Raji (cell line): ENCODE data around the gene SLITRK1.

Experiments used
- POLR2A ChIP-seq: IDR thresholded peaks from 2 replicates; pipeline ENCODE4 v1.6.1; 2011; ENCODE audit warnings: low read depth, low read length, control low read depth; ENCODE audit not compliant: insufficient read depth

Gene SLITRK1

GRCh38 chr13:83881917-83882605 lies at the start of gene SLITRK1:
SLITRK1 (minus strand) TSS chr13:83882474; CDS start chr13:83881507, 967 bp downstream.
- no peak for TF ChIP-seq POLR2A

- no peak for TF ChIP-seq POLR2A
These were observed 46.9 kb upstream of the SLITRK1 start for GRCh38 chr13:83929157-83929556.

- no peak for TF ChIP-seq POLR2A
These were observed 37.5 kb upstream of the SLITRK1 start for GRCh38 chr13:83919775-83920174.

- TF ChIP-seq POLR2A = no peak
These were observed 32.1 kb upstream of the SLITRK1 start for GRCh38 chr13:83914368-83914767.

- TF ChIP-seq POLR2A = no peak
These were observed 25.1 kb upstream of the SLITRK1 start for GRCh38 chr13:83907196-83907989.

- TF ChIP-seq POLR2A = no peak
These were observed 24.1 kb upstream of the SLITRK1 start for GRCh38 chr13:83906240-83906820.

GRCh38 chr13:83905641-83906040 lies 23.4 kb upstream of the SLITRK1 start:
- TF ChIP-seq POLR2A = no peak

- no peak for TF ChIP-seq POLR2A
These were observed 13.8 kb upstream of the SLITRK1 start for GRCh38 chr13:83895994-83896580.

- no peak for TF ChIP-seq POLR2A
These were observed 8.1 kb upstream of the SLITRK1 start for GRCh38 chr13:83890358-83890757.

- no peak for TF ChIP-seq POLR2A
These were observed 1.9 kb upstream of the SLITRK1 start for GRCh38 chr13:83884141-83884540.

GRCh38 chr13:83883061-83883523 lies 818 bp upstream of the SLITRK1 start:
- no peak for TF ChIP-seq POLR2A

- no peak for TF ChIP-seq POLR2A
These were observed 309 bp upstream of the SLITRK1 start for GRCh38 chr13:83882606-83882959.

GRCh38 chr13:83881140-83881684 lies 1.1 kb downstream of the SLITRK1 start:
- TF ChIP-seq POLR2A = no peak

- TF ChIP-seq POLR2A = no peak
These were observed 1.8 kb downstream of the SLITRK1 start for GRCh38 chr13:83880275-83881139.

- TF ChIP-seq POLR2A = no peak
These were observed 2.7 kb downstream of the SLITRK1 start for GRCh38 chr13:83879431-83880171.
